Smooth muscle cell (in vitro differentiated cells): ENCODE measurements around the gene PLEKHA8. TPM values are rescaled to one million over a fixed set of nuclear protein-coding genes. Genes with fewer than 3 reads are reported as not detected.

Source experiments
- DNase-seq: peaks from one replicate; lab custom pipeline; 2025; ENCODE audit not compliant: unreplicated experiment; lab: John Stamatoyannopoulos, UW
- H2AFZ ChIP-seq: fragments of 200-600 bp; sonication (generic); 2 replicates; pipeline ENCODE4 v1.6.0; 2016; ENCODE audit warnings: antibody characterized with exemption, low read depth, mild to moderate bottlenecking
- H3F3A ChIP-seq: fragments of 200-600 bp; sonication (generic); 2 replicates; pipeline ENCODE4 v1.6.0; 2017; ENCODE audit warnings: antibody characterized with exemption, low read depth
- H3K27ac ChIP-seq: fragments of 200-600 bp; sonication (generic); 2 replicates; pipeline ENCODE4 v1.5.1; 2016; ENCODE audit warnings: low read depth, mild to moderate bottlenecking
- H3K27me3 ChIP-seq: fragments of 200-600 bp; sonication (generic); 2 replicates; pipeline ENCODE4 v1.6.1; 2016; ENCODE audit warnings: low read depth, mild to moderate bottlenecking
- H3K36me3 ChIP-seq: fragments of 200-600 bp; sonication (generic); 2 replicates; pipeline ENCODE4 v1.5.1; 2016; ENCODE audit warnings: low read depth
- H3K4me1 ChIP-seq: fragments of 200-600 bp; sonication (generic); 2 replicates; pipeline ENCODE4 v1.5.1; 2016; ENCODE audit warnings: low read depth
- H3K4me2 ChIP-seq: fragments of 200-600 bp; sonication (generic); 2 replicates; pipeline ENCODE4 v1.6.0; 2016; ENCODE audit warnings: mild to moderate bottlenecking
- H3K4me3 ChIP-seq: fragments of 200-600 bp; sonication (generic); 2 replicates; pipeline ENCODE4 v1.5.1; 2016; ENCODE audit warnings: mild to moderate bottlenecking
- H3K79me2 ChIP-seq: fragments of 200-600 bp; sonication (generic); 2 replicates; pipeline ENCODE4 v1.6.0; 2016; ENCODE audit warnings: low read depth, mild to moderate bottlenecking
- H3K9ac ChIP-seq: fragments of 200-600 bp; sonication (generic); 2 replicates; pipeline ENCODE4 v1.6.0; 2016; ENCODE audit warnings: low read depth
- H3K9me3 ChIP-seq: fragments of 200-600 bp; sonication (generic); replicated peaks from 2 replicates; pipeline ENCODE4 v1.5.1; 2016; ENCODE audit warnings: low read depth
- H4K20me1 ChIP-seq: fragments of 200-600 bp; sonication (generic); 2 replicates; pipeline ENCODE4 v1.6.0; 2016; ENCODE audit warnings: low read depth
- CTCF ChIP-seq: fragments of 200-600 bp; sonication (generic); IDR thresholded peaks from 2 replicates; pipeline ENCODE4 v1.5.1; 2017; ENCODE audit warnings: borderline replicate concordance, mild to moderate bottlenecking, antibody characterized with exemption; ENCODE audit not compliant: insufficient read depth, poor library complexity, severe bottlenecking
- WGBS: methylation state at CpG from one replicate; pipeline ENCODE4 v1.1.7; 2016; ENCODE audit warnings: low lambda C conversion rate; 5-methylcytosine and 5-hydroxymethylcytosine counted together
- polyA plus RNA-seq: library from polyadenylated mRNA; unstranded; fragments of >200 nt; fragmentation: Nextera tagmentation; extraction: Ambion mirVana; gene quantifications from 2 replicates; pipeline ENCODE4 v1.2.1, GENCODE V29; 2016
- total RNA-seq: library from RNA; depleted of rRNA; stranded (reverse); fragments of >200 nt; gene quantifications from 2 replicates; pipeline ENCODE4 v1.2.3, GENCODE V29; 2014

PLEKHA8 gene
- total and polyA plus RNA-seq, 2 experiments from 2014 or later = 10.0 to 20.4 TPM

- Histone ChIP-seq H3K4me3 (peak within 1 kb of the TSS; percentile 85), H3K79me2 (peaks cover 75% of the 10 kb centered on the region), H3K9ac (peak within 1 kb of the TSS; percentile 89), H3K27me3 (no peaks in the 10 kb centered on the region), H3K27ac (peak within 1 kb of the TSS; percentile 85), H3F3A (peaks cover under 1% of the 10 kb centered on the region), H4K20me1 (peaks cover 64% of the 10 kb centered on the region), H3K4me2 (peak within 1 kb of the TSS; percentile 93), H2AFZ (peak within 1 kb of the TSS; percentile 89), H3K9me3 (no peaks in the 10 kb centered on the region), H3K4me1 (peaks cover 32% of the 10 kb centered on the region), H3K36me3 (no peaks in the 10 kb centered on the region)
- DNase-seq = peak; percentile 73
- WGBS = under 1% methylated on average over 34 of the region's 35 CpGs
- TF ChIP-seq CTCF = no peak
Observed at GRCh38 chr7:30026229-30027064, 1.8 kb upstream of the PLEKHA8 start, which contains the start of gene FKBP14. TSS of gene FKBP14 (minus strand) at chr7:30026702. CDS start at chr7:30026508, 194 bp downstream.

- Histone ChIP-seq H3K79me2 (peaks cover 77% of the 10 kb centered on the region), H3K4me1 (peaks cover 32% of the 10 kb centered on the region), H3K36me3 (no peaks in the 10 kb centered on the region), H3K27ac (peak overlapping the region; percentile 85), H2AFZ (peak overlapping the region; percentile 83), H3K4me3 (peak overlapping the region; percentile 85), H3K9ac (peak overlapping the region; percentile 53), H4K20me1 (peaks cover 65% of the 10 kb centered on the region), H3K4me2 (peak overlapping the region; percentile 89), H3K9me3 (no peaks in the 10 kb centered on the region), H3K27me3 (no peaks in the 10 kb centered on the region), H3F3A (no peaks in the 10 kb centered on the region)
- under 1% methylated on average over 10 of the region's 10 CpGs for WGBS
- no peak for TF ChIP-seq CTCF
- no peak for DNase-seq
Observed at GRCh38 chr7:30027065-30027456, 1.2 kb upstream of the PLEKHA8 start.

- Histone ChIP-seq H3K4me1 (peaks cover 32% of the 10 kb centered on the region), H3K9ac (peak overlapping the region; percentile 53), H3K4me2 (peak overlapping the region; percentile 89), H3K27me3 (no peaks in the 10 kb centered on the region), H3F3A (no peaks in the 10 kb centered on the region), H3K4me3 (peak overlapping the region; percentile 85), H3K36me3 (no peaks in the 10 kb centered on the region), H2AFZ (peak overlapping the region; percentile 83), H3K79me2 (peaks cover 75% of the 10 kb centered on the region), H4K20me1 (peaks cover 65% of the 10 kb centered on the region), H3K9me3 (no peaks in the 10 kb centered on the region), H3K27ac (peak overlapping the region; percentile 85)
- DNase-seq = no peak
- 6% methylated on average over 9 of the region's 9 CpGs for WGBS
- no peak for TF ChIP-seq CTCF
Observed at GRCh38 chr7:30027740-30028215, 434 bp upstream of the PLEKHA8 start.
